ENCODE measurements around the gene TMIGD3.

TMIGD3 gene

DNA sequence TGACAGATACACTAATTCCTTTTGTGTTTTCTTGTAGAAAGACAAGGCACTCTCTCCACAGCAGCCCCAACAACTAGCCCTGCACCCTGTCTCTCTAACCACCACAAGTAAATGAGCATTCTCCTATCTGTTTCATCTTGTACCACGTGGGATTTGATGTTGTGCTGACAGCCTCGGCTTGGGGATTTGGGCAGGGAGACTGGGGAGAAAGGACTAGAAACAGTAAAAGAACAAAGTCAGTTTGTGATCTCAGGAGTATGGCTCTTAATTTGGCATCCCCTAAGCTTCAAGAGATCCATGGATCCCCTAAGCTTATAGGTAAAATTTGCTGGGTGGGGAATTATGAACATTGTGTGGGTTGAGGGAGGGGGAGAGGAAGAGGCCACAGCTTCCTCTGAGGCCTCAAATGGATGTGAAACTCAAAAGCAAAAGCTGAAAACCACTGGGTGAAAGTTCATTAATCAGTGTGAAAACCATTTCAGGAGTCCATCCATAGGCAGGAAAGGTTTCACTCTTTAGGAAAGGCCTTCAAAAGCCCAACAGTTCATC lies 26.6 kb downstream of the TMIGD3 start:
- DNase-seq: peak; percentile 75
- Mint-ChIP-seq H3K27ac (peak overlapping the region; percentile 87), H3K4me1 (peaks cover 55% of the 10 kb centered on the region)

DNA sequence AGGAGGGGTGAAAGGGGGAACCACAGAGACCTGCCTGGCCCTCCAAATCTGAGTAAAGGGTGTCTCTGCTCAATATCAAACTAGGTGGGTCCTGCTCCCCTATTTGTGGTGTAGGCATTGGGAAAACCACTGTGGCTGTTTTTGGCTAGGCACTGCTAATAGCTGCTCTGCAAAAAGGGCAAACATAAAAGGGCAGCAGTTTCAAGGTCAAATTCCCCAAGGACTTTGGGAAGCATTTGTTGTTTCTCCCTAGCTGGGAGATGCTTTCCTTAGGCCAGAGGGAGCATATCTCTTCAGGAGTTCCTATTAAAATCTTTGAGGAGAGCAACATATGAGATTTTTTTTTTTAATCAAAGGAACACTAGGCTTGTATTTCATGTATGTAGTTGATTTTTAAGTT lies 27.2 kb downstream of the TMIGD3 start:
- Mint-ChIP-seq H3K27me3 (peaks cover 3% of the 10 kb centered on the region), H3K36me3 (peaks cover 39% of the 10 kb centered on the region), H3K27ac (peak overlapping the region; percentile 87), H3K4me3 (peak overlapping the region; percentile 87), H3K9me3 (no peaks in the 10 kb centered on the region), H3K4me1 (peaks cover 50% of the 10 kb centered on the region)
- DNase-seq: no peak
- CTCF ChIA-PET: interaction anchor here (0.6 to 6.3 kb wide), 8 partner anchors 14 to 330 kb away, joined by 3 to 37 read pairs (median 4); no protein-coding TSS in a partner anchor

More for the DNA sequence above, 26.6 kb downstream of the TMIGD3 start:
- peak overlapping the region; percentile 87 for H3K4me3 Mint-ChIP-seq
- CTCF ChIA-PET: interaction anchor here (0.8 to 6.3 kb wide), 8 partner anchors 13 to 292 kb away, joined by 3 to 37 read pairs (median 4); no protein-coding TSS in a partner anchor
- H3K9me3 Mint-ChIP-seq: no peaks in the 10 kb centered on the region
- H3K36me3 Mint-ChIP-seq: peaks cover 39% of the 10 kb centered on the region
- peaks cover 3% of the 10 kb centered on the region for H3K27me3 Mint-ChIP-seq

DNA sequence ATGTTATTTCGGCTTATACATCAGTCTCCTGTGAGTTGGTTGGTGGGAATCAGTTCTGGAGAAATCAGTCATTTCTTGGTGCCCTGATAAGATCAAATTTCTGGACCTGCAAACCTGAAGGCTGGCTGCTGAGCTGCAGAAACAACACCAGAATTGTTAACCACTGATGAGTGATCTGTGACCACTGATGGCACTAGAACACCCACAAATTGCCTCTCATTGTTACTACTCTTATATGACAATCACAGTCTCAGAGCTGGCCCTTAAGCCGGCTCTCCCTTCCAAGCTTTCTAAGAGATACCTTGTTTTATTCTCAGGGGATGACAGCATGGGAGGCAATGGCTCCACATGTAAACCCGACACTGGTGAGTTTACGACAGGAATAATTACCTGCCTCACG lies 27.7 kb downstream of the TMIGD3 start:
- H3K27me3 Mint-ChIP-seq: peaks cover under 1% of the 10 kb centered on the region
- peak; percentile 38 for DNase-seq
- peak overlapping the region; percentile 87 for H3K27ac Mint-ChIP-seq
- CTCF ChIA-PET: interaction anchor here (0.6 to 6.3 kb wide), 7 partner anchors 14 to 330 kb away, joined by 3 to 37 read pairs (median 5); no protein-coding TSS in a partner anchor
- H3K9me3 Mint-ChIP-seq: no peaks in the 10 kb centered on the region
- peaks cover 48% of the 10 kb centered on the region for H3K4me1 Mint-ChIP-seq
- peak overlapping the region; percentile 87 for H3K4me3 Mint-ChIP-seq
- peaks cover 39% of the 10 kb centered on the region for H3K36me3 Mint-ChIP-seq

DNA sequence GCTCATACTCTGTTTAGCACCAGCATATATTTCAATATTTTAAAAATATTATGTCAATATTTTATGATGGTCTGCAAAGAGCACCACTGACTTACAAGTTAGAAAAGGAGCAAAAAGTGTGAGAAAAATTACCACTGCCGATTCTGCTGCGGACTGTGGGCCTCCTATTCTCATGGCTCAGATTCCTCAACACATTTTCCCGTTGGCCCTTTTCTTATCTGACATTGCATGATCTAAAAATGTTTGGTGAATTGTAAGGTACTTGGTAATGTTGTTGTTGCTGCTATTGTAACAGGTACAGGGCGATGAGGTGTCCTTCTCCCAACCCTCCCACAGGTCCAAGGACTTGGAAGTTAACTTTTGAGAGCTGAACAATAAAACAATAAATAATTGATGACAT lies 28.9 kb downstream of the TMIGD3 start:
- Mint-ChIP-seq H3K27me3 (no peaks in the 10 kb centered on the region), H3K9me3 (no peaks in the 10 kb centered on the region), H3K4me1 (peaks cover 44% of the 10 kb centered on the region), H3K4me3 (peak overlapping the region; percentile 87), H3K27ac (peak overlapping the region; percentile 93), H3K36me3 (peaks cover 39% of the 10 kb centered on the region)
- no peak for DNase-seq
- CTCF ChIA-PET: interaction anchor here (0.7 to 6.3 kb wide), 4 partner anchors 33 to 277 kb away, joined by 3 to 37 read pairs (median 4); no protein-coding TSS in a partner anchor

DNA sequence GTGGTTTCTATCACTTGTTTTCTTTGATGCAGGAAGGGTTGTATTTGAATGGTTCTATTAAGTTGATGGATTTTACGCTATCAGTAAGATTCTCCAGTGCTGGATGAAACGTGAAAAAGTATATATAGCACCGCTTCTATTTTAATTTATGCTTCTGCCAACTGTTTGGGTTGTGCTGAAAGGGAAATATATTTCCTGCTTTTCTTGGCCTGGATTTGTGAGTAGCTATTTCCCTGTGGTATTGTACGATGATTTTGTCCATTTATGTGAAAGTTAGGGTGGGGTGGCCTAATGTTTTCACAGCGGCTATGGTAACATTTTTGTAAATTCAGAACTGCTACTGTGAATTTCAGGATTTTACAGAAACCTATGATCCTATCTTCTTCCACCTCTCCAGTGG lies 29.3 kb downstream of the TMIGD3 start:
- CTCF ChIA-PET: interaction anchor here (1.6 to 6.3 kb wide), 2 partner anchors 33 to 276 kb away, joined by 3 to 37 read pairs; no protein-coding TSS in a partner anchor

DNA sequence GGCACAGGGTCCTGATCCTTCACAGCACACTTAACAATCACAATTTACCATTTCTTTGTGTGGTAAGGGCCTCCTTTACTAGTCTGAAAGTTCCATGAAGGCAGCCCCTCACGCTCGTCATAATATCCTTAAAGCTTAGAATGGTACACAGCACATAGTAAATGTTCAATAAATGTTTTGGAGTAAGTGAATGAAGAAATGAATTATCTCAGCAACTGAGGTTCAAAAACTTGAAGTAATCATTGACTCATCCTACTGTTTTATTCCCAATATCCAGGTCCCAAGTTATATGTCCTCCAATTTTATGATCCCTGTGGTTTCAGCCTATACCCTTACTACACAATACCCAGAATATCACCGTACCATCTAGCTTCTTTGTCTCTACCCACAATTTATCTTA lies 31.9 kb downstream of the TMIGD3 start:
- H3K9me3 Mint-ChIP-seq: no peaks in the 10 kb centered on the region
- no peak overlapping the region for H3K4me3 Mint-ChIP-seq
- no peaks in the 10 kb centered on the region for H3K27me3 Mint-ChIP-seq
- DNase-seq: no peak
- no peak overlapping the region for H3K27ac Mint-ChIP-seq
- peaks cover 28% of the 10 kb centered on the region for H3K4me1 Mint-ChIP-seq
- CTCF ChIA-PET: interaction anchor here (0.7 to 2.6 kb wide), 5 partner anchors 10 to 298 kb away, joined by 3 to 10 read pairs (median 3); no protein-coding TSS in a partner anchor
- peaks cover 22% of the 10 kb centered on the region for H3K36me3 Mint-ChIP-seq

More for the DNA sequence above, 29.3 kb downstream of the TMIGD3 start:
- Mint-ChIP-seq H3K4me3 (peak overlapping the region; percentile 87), H3K27me3 (no peaks in the 10 kb centered on the region), H3K4me1 (peaks cover 44% of the 10 kb centered on the region), H3K36me3 (peaks cover 39% of the 10 kb centered on the region), H3K27ac (peak overlapping the region; percentile 93), H3K9me3 (no peaks in the 10 kb centered on the region)
- no peak for DNase-seq

DNA sequence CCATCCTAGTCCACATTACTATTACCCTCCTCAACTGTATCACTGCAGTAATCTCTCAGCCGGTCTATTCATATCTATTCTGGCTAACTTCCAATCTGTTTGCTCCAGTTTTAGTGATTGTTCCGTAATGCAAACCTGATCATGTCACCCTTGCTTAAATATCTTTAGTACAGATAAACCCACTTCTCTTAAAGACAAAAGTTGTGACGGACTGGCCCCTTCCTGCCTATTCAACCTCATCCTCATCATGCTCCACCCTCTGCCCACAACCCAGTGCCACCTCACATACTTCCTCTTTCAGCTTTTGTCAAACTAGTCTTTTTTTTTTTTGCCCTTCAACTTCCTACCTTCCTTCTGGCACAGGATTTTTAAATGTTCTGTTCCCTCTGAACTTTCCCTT lies 32.4 kb downstream of the TMIGD3 start:
- no peak overlapping the region for H3K27ac Mint-ChIP-seq

DNA sequence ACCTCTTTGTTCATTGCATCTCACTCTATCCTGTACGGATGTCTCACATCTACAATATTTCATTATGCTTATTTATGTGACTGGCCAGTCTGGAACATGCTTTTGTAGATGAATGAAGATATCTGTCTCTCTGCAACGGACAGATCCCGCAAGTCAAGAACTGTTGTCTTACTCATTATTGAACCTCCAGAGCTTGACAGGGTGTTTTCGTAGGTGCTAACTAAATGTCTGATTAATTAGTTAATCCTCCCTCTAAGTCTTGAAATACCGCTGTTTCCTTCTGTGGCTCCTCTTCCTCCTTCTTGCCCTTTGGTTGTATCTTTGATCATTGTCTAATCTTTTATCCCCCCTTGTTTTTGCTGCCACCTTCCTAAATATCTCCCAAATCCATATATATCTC lies 32.8 kb downstream of the TMIGD3 start:
- DNase-seq: no peak
- peaks cover 18% of the 10 kb centered on the region for H3K4me1 Mint-ChIP-seq
- CTCF ChIA-PET: interaction anchor here (2.6 kb wide), 1 partner anchor 37 kb away, joined by 8 read pairs; no protein-coding TSS in a partner anchor
- no peaks in the 10 kb centered on the region for H3K9me3 Mint-ChIP-seq
- peaks cover 19% of the 10 kb centered on the region for H3K36me3 Mint-ChIP-seq
- H3K4me3 Mint-ChIP-seq: no peak overlapping the region
- H3K27ac Mint-ChIP-seq: no peak overlapping the region
- H3K27me3 Mint-ChIP-seq: no peaks in the 10 kb centered on the region

More for the DNA sequence above, 32.4 kb downstream of the TMIGD3 start:
- Mint-ChIP-seq H3K9me3 (no peaks in the 10 kb centered on the region), H3K4me1 (peaks cover 22% of the 10 kb centered on the region), H3K36me3 (peaks cover 22% of the 10 kb centered on the region), H3K4me3 (no peak overlapping the region), H3K27me3 (no peaks in the 10 kb centered on the region)
- DNase-seq: peak; percentile 84
- CTCF ChIA-PET: interaction anchor here (1.1 to 2.6 kb wide), 4 partner anchors 10 to 299 kb away, joined by 3 to 10 read pairs (median 6); no protein-coding TSS in a partner anchor

DNA sequence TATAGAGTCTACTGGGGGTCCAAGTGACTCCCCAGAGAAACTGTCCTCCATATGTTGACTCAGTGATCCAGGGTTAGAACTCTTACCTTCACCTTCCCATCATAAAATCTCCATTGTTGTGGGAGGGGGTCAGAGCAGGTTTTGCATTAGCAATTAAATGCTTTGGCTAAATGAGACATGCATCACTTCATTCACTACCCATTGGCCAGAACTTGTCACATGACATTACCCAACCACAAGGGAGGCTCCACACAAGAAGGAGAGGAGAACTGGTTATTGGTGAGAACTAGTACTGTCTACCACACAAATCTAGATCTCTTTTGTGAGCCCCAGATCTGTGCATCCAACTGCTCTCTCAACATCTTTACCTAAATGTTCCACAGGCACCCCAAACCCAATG lies 33.9 kb downstream of the TMIGD3 start:
- Mint-ChIP-seq H3K27me3 (no peaks in the 10 kb centered on the region), H3K27ac (no peak overlapping the region), H3K36me3 (peaks cover 21% of the 10 kb centered on the region), H3K4me3 (no peak overlapping the region), H3K4me1 (peaks cover 12% of the 10 kb centered on the region), H3K9me3 (no peaks in the 10 kb centered on the region)
- CTCF ChIA-PET: interaction anchor here (1.4 kb wide), 1 partner anchor 21 kb away, joined by 4 read pairs; no protein-coding TSS in a partner anchor
- no peak for DNase-seq

DNA sequence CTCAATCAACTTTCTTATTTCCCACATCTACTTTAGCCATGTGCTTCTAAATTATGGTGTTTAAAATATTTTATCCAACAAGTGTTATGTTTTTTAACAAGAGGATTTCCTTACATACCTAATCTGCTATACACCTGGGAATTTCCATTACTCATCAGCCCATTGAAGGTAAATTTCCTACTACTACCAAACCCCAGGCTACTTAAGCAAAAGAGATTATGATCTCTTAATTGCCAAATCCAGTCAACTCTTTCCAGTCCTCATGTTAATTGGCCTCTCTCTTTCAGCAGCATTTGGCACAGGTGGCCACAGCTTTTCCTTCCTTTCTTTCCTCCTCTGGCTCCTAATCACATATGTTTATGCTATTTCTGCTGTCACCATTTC lies 34.7 kb downstream of the TMIGD3 start:
- Mint-ChIP-seq H3K4me3 (no peak overlapping the region), H3K27ac (no peak overlapping the region)
- DNase-seq: no peak

DNA sequence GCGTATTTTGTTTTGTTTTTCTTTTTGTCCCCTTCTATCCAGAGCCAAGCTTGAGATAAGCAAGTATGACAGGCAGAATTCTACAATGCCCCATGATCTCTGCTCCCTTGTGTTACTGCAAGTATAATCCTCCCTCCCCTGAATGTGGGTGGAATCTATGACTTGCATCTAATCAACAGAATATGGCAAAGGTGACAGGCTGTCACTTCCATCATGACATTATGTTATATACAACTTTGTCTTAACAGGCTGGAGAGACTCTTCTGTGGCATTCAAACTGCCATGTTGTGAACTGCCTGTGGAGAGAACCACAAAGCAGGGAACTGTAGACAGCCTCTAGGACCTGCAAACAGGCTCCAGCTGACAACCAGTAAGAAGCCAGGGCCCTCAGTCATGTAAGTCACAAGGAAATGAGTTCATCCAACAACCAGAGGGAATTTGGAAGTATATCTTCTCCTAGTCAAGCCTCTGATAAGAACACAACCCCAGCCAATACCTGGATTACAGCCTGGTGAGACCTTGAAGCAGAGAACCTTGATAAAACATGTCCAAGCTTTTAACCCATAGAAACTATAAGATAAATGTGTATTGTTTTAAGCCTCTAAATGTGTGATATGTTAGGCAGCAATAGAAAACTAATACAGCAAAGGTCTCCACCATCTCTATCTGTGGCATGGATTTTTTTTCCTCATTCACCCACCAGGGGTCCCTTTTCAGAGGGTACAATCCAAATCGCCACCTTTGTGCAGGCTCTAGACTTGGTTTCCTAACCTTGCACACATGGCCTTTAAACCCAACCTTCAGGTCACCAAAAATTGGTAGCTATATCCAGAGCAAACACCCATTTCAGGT lies 35.3 kb downstream of the TMIGD3 start:
- H3K9me3 Mint-ChIP-seq: no peaks in the 10 kb centered on the region

More for the DNA sequence above, 34.7 kb downstream of the TMIGD3 start:
- peaks cover 22% of the 10 kb centered on the region for H3K36me3 Mint-ChIP-seq
- no peaks in the 10 kb centered on the region for H3K9me3 Mint-ChIP-seq
- CTCF ChIA-PET: interaction anchor here (1.4 kb wide), 1 partner anchor 20 kb away, joined by 4 read pairs; no protein-coding TSS in a partner anchor
- H3K4me1 Mint-ChIP-seq: peaks cover 10% of the 10 kb centered on the region
- H3K27me3 Mint-ChIP-seq: no peaks in the 10 kb centered on the region

DNA sequence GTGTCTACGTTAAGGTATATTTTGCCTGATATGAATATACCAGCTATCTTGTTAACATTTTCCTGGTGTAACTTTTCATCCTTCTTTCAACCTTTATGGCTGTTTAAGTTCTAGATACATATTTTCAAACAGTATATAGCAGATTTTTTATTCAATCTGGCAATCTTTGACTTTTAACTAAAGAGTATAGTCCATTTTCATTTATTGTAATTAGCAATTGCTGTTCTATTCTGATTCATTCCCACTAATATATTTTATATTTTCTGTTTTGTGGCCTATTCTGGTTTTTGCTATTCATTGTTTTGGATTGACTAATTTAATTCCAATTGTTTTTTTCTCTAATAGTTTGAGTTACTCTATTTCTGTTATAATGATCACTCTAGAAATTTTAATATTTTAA lies 37.0 kb downstream of the TMIGD3 start:
- H3K4me1 Mint-ChIP-seq: peaks cover 8% of the 10 kb centered on the region
- no peak overlapping the region for H3K27ac Mint-ChIP-seq
- peaks cover 31% of the 10 kb centered on the region for H3K36me3 Mint-ChIP-seq
- DNase-seq: no peak
- H3K27me3 Mint-ChIP-seq: no peaks in the 10 kb centered on the region
- CTCF ChIA-PET: interaction anchor here (1.5 kb wide), 1 partner anchor 19 kb away, joined by 3 read pairs; no protein-coding TSS in a partner anchor
- H3K4me3 Mint-ChIP-seq: no peak overlapping the region
- no peaks in the 10 kb centered on the region for H3K9me3 Mint-ChIP-seq

More for the DNA sequence above, 35.3 kb downstream of the TMIGD3 start:
- CTCF ChIA-PET: interaction anchor here (1.0 to 1.5 kb wide), 3 partner anchors 17 to 21 kb away, joined by 3 to 4 read pairs (median 3); no protein-coding TSS in a partner anchor
- DNase-seq: no peak
- no peaks in the 10 kb centered on the region for H3K27me3 Mint-ChIP-seq
- H3K36me3 Mint-ChIP-seq: peaks cover 24% of the 10 kb centered on the region
- H3K4me1 Mint-ChIP-seq: peaks cover 9% of the 10 kb centered on the region
- H3K4me3 Mint-ChIP-seq: no peak overlapping the region
- no peak overlapping the region for H3K27ac Mint-ChIP-seq

DNA sequence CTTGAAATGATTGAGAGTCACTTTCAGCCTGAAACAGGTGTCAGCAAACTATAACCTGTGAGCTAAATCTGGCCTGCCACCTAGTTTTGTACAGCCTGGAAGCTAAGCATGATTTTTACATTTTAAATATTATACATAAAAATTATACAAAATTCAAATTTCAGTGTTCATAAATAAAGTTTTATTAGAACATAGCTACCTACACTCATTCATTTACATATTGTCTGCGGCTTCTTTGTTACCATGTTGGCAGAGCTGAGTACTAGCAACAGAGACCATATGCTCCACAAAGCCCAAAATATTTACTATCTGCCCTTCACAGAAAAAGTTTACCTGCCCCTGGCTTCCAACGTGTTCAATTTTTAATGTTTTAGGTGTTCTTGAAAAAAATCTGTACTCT lies 37.7 kb downstream of the TMIGD3 start:
- Mint-ChIP-seq H3K27ac (no peak overlapping the region), H3K4me1 (peaks cover 8% of the 10 kb centered on the region), H3K27me3 (no peaks in the 10 kb centered on the region), H3K36me3 (peaks cover 34% of the 10 kb centered on the region), H3K4me3 (no peak overlapping the region), H3K9me3 (no peaks in the 10 kb centered on the region)
- no peak for DNase-seq
- CTCF ChIA-PET: no interaction called here
